SHP77 treated with DMSO at 0.1 percent for 48 hours (cell line): ENCODE measurements around the gene CROCC.
"Not testable (repeated sequence)": the region's sequence is repeated elsewhere in the genome, so short reads cannot be mapped to it uniquely, and the experiment has no call there.

Source experiments
- DNase-seq: peaks from one replicate; lab custom pipeline; 2025; lab: John Stamatoyannopoulos, UW

The CROCC gene

DNA sequence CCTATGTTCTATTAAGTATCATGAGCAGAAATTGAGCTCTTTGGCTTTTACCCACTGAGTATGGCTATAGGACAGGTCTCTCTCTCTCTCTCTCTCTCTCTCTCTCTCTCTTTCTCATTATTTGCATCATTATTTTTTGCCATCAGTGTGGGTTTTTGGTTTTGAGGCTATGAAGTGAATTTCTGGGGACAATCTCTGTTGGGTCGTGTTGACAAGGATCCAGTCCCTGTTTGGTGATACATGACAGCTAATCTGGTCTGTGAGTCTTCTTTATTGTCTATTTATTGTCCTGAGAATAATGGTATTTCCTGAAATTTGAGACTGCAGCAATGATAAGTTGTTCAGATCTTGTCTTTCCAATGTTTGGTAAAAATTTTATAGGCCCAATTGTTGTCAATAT, 24.1 kb upstream of the CROCC start:
- not testable (repeated sequence) for DNase-seq

DNA sequence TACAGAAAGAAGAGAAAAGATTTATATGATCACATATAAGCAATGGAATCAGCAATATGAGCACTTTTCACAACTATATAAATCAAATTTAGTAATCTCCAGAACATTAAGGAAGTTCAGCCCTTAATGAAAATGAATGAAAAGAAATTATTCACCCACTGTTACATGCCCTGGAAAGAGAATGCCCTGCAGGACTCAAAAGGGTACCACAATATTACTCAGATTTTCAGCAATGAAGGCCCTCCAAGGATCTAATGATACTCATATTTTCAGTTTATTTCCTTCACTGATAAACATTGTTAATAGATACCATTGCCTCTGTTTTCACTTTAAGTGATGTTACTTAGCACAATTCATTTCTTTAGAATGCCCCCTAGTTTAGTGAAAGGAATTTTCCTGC, 23.4 kb upstream of the CROCC start:
- DNase-seq, result not testable (repeated sequence)

GRCh38 chr1:16899020-16899419, 22.7 kb upstream of the CROCC start:
- not testable (repeated sequence) for DNase-seq

GRCh38 chr1:16900751-16901150, 21.0 kb upstream of the CROCC start:
- DNase-seq, result no peak

DNA sequence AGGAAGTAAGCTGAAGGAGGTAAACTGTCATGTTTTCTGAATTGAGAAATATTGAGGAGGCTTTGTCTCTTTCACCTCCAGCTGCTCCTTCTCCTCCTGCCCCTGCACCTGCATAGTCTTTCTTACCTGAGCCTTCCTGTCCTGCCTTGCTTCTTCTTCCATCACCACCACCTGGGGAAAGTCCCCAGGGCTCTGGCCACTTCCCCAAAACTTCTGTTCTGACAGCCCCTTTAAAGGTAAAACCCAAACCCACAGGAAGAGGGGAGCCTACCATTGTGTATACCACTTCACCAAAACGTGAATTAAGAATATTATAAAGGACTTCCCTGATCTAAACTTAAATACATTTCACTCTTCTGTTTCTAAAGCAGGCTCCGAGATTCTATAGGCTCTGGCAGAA, 20.4 kb upstream of the CROCC start:
- DNase-seq, result not testable (repeated sequence)

- DNase-seq, result peak; percentile 45
Measured at GRCh38 chr1:16903054-16903453, 18.7 kb upstream of the CROCC start.

DNA sequence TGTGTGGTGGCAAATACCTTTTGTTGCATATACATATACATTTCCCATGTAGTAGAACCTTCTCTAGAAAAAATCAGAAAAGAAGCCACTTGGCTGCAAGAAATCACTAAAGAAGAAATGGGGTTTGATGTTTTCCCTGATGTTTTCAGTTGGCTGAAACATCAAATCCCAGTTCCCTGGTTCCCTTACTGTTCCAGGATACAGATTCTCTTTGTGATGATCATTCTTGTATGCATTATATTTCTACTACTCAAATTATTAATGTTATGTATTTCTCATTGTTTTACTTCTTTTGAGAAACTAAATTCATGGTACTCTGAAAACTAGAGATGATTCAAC, 18.3 kb upstream of the CROCC start:
- DNase-seq, result peak; percentile 38

DNA sequence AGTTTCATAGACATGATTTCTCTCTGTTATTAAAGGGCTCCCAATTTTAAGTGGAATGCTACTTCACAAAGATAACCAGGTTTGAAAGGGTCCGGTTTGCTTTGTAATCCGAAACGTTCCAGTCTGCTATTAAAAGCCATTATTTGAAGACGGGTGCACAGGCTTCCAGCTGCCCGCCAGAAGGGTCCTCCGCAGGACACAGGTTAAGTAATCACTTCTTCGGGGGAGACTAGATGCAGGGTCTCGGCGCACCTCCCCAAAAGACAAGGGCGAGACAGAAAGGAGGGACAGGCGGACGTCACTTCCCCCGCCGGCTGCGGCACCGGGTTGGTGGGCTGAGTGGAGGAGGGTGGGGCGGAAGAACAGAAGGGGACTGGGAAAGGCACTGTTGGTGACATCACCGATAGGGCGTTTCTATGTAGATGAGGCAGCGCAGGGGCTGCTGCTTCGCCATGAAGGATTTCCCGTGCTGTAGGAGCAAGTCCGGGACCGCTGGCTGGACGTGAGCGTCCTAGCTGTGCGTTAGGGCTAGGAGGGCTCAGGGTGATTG, 17.1 kb upstream of the CROCC start:
- peak; percentile 96 for DNase-seq

- DNase-seq, result peak; percentile 98
Measured at GRCh38 chr1:16905110-16905867, 16.4 kb upstream of the CROCC start.

GRCh38 chr1:16905868-16906702, 15.6 kb upstream of the CROCC start:
- no peak for DNase-seq

DNA sequence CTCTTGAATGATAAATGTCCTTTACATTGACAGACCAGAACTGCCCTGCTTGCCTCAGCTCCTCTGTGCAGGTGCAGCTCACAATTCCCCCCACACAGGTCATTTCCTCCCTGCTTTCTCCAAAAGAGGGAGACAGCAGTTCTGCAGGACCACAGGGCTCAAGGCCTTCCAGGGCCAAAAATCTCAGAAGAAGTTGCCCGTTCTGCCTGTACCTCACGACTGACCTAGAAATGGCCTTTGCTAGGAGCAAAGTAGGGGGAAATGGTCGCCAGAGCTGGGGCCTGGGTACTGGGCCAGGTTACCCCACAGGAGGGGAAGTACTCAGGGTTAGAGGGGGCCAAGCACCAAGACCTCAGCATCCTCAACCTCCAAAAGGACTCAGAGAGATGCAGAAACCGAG, 14.9 kb upstream of the CROCC start:
- DNase-seq, result no peak

- DNase-seq, result no peak
Measured at GRCh38 chr1:16907870-16908758, 13.6 kb upstream of the CROCC start.

DNA sequence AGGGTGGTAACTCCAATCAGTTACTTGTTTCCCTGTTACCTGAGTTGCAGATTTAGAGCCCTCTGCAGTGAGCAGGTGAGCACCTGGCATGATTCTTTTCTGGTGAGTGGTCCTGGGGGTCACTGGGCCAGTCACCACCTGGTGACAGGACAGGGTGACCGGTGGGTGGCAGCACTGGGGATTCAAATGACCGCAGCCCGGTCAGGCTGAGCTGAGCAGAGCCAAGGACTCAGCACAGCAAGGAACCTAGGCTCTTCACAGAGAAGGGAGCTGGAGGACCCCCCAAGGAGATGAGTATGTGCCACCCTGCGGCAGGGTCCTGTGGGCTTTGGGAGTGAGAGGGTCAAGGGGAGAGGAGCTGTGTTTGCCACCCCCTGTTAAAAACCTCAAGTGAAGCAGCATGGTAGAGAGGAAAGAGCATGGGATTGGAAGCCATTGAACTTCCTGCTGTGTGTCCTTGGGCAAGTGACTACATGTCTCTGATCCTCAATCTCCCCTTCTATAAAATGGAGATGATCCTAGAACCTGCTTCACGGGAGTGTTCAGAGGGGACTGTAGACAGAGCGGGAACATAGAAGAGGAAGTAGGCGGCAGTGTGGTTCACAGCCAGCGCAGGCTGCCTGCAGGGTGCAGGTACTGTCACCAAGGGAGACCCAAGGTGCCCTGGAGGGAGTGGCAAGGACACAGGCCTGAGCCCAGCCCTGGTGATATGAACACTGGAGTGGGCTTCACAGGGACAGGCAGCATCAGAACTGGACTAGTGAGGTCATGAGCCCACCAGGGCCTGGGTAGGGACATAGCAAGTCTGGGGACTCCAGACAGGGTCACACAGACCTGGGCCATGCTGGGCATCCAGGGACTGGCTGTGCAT, 9.6 kb upstream of the CROCC start:
- not testable (repeated sequence) for DNase-seq

DNA sequence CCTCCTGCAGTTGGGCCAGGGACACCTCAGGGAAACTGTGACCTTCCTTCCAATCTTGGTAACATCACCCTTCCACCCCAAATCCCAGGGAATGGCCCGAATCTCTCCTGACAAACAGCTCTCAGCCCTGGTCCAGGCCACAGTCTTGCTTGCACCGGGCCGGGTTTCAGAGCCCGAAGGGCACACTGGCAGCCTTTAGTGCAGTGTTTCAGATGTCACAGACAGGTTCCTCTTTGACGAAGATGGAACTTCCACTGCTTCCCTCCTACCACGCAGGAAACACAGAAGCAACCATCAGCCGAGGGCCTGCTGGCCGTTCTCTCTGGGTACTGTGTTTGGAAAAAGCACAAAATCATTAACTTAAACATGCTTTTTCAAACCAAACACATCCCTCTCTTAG, 9.0 kb upstream of the CROCC start:
- not testable (repeated sequence) for DNase-seq

- DNase-seq, result no peak
Measured at GRCh38 chr1:16913181-16913832, 8.4 kb upstream of the CROCC start.

DNA sequence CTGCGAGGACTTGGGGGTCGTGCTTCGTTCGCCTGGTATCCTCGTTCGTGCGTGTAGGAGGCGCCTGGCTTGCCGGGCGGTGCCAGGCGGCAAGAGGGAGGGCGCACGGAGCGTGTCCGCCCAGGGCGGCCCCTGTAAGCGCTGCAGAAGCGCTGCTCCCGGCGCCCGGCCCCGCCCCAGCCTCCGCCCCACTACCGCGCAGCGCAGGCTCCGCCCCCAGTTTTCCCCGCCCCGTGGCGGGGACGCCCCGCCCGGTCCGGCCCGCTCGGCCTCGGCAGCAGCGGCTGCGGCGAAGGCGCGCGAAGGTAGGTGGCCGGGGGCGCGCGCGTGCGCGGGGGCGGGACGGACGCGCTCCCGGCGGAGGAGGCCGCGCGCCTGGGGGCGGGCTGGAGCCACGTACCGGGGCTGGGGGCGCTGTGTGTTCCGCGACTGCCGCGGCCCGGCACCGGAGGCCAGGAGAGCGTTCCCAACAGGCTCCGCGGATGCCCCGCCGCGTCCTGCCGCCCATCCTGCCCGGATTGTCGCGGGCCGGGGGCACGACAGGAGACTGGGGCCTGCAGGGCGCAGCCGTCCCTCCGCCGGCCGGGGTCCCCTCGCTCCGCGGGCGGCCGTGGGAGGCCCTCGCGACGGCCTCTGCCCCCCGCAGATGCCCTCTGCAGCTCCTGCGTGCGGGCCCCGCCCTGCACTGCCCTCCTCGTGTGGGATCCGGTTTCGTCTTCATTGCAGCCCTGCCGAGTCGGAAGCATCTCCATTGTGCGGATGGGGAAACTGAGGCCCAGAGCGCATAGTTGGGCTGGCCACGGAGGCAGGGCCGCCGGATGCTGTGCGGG, 7.7 kb upstream of the CROCC start:
- peak; percentile 78 for DNase-seq

- not testable (repeated sequence) for DNase-seq
Measured at GRCh38 chr1:16914928-16915626, 6.7 kb upstream of the CROCC start.

DNA sequence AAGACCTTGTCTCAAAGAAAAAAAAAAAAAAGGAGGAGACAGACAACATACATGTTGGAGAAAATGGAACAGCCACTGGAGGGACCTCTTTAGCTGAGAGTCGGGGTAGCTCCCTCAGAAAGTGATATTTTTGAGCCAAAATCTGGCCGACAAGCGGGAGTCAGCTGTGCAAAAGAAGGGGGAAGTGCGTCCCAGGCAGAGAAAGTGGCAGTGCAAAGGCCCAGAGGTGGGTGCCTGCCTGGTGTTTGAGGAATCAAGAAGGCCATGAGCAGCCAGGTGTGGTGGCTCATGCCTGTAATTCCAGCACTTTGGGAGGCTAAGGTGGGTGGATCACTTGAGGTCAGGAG, 6.1 kb upstream of the CROCC start:
- no peak for DNase-seq
